ENCODE results near the gene APBB2. TPM values are rescaled to one million over a fixed set of nuclear protein-coding genes. Genes with fewer than 3 reads are reported as not detected.

The APBB2 gene
- total and polyA plus RNA-seq, 2 donors: 20.6 to 67.8 TPM

- no peak overlapping the region for H3K4me3 ChIP-seq (ENCODE audit: low read depth, low read length)
- H3K4me1 ChIP-seq (ENCODE audit: insufficient read depth): no peaks in the 10 kb centered on the region
- H3K36me3 ChIP-seq (ENCODE audit: insufficient read depth): no peaks in the 10 kb centered on the region
- no peak for DNase-seq (ENCODE audit: extremely low spot score)
- H3K27ac ChIP-seq (ENCODE audit: low read depth): no peak overlapping the region
- WGBS: 66% methylated on average over 5 of the region's 5 CpGs
These were observed 18.1 kb upstream of the APBB2 start for GRCh38 chr4:41232406-41232805.

DNA sequence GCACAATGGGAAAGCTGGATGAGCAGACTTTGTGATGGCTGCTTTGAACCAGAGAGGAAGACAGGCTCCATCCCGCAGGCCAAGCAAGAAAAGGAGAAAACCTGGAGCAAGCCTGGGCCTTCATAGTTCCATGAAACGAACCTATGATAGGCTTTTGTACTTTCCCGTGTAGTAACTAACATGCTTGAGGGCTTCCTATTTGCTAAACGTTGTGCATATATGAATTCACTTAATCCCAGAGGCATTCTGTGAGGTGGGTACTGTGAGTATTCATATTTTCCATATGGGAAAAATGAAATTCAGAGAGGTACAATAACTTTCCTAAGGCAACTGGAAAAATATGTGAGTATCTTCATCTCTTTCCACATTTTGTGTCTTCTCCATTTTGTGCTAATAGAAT, 13.6 kb upstream of the APBB2 start:
- Histone ChIP-seq H3K27ac (ENCODE audit: low read depth) (no peak overlapping the region), H3K4me3 (ENCODE audit: low read depth, low read length) (no peak overlapping the region), H3K4me1 (ENCODE audit: insufficient read depth) (no peaks in the 10 kb centered on the region), H3K36me3 (ENCODE audit: insufficient read depth) (no peaks in the 10 kb centered on the region)
- 81% methylated on average over 4 of the region's 4 CpGs for WGBS
- no peak for DNase-seq (ENCODE audit: extremely low spot score)

- Histone ChIP-seq H3K4me3 (ENCODE audit: low read depth, low read length) (no peak overlapping the region), H3K4me1 (ENCODE audit: insufficient read depth) (no peaks in the 10 kb centered on the region), H3K36me3 (ENCODE audit: insufficient read depth) (no peaks in the 10 kb centered on the region), H3K27ac (ENCODE audit: low read depth) (no peak overlapping the region)
- 66% methylated on average over 4 of the region's 4 CpGs for WGBS
- no peak for DNase-seq (ENCODE audit: extremely low spot score)
These were observed 7.7 kb upstream of the APBB2 start for GRCh38 chr4:41221850-41222645.

GRCh38 chr4:41219421-41219950, 5.1 kb upstream of the APBB2 start:
- Histone ChIP-seq H3K4me1 (ENCODE audit: insufficient read depth) (no peaks in the 10 kb centered on the region), H3K36me3 (ENCODE audit: insufficient read depth) (no peaks in the 10 kb centered on the region), H3K4me3 (ENCODE audit: low read depth, low read length) (no peak overlapping the region), H3K27ac (ENCODE audit: low read depth) (no peak overlapping the region)
- WGBS: 81% methylated on average over 3 of the region's 3 CpGs
- no peak for DNase-seq (ENCODE audit: extremely low spot score)

GRCh38 chr4:41218703-41219102, 4.4 kb upstream of the APBB2 start:
- WGBS: 97% methylated on average over 3 of the region's 3 CpGs
- Histone ChIP-seq H3K27ac (ENCODE audit: low read depth) (no peak overlapping the region), H3K4me1 (ENCODE audit: insufficient read depth) (no peaks in the 10 kb centered on the region), H3K36me3 (ENCODE audit: insufficient read depth) (no peaks in the 10 kb centered on the region), H3K4me3 (ENCODE audit: low read depth, low read length) (no peak overlapping the region)
- DNase-seq (ENCODE audit: extremely low spot score): no peak

- H3K27ac ChIP-seq (ENCODE audit: low read depth): no peak overlapping the region
These were observed 3.0 kb upstream of the APBB2 start for GRCh38 chr4:41217374-41217773.

GRCh38 chr4:41217020-41217333, 2.6 kb upstream of the APBB2 start:
- Histone ChIP-seq H3K4me1 (ENCODE audit: insufficient read depth) (no peaks in the 10 kb centered on the region), H3K36me3 (ENCODE audit: insufficient read depth) (no peaks in the 10 kb centered on the region), H3K27ac (ENCODE audit: low read depth) (no peak overlapping the region), H3K4me3 (ENCODE audit: low read depth, low read length) (no peak overlapping the region)
- 20% methylated on average over 2 of the region's 2 CpGs for WGBS
- no peak for DNase-seq (ENCODE audit: extremely low spot score)

More at GRCh38 chr4:41217374-41217773, 3.0 kb upstream of the APBB2 start:
- Histone ChIP-seq H3K4me1 (ENCODE audit: insufficient read depth) (no peaks in the 10 kb centered on the region), H3K4me3 (ENCODE audit: low read depth, low read length) (no peak overlapping the region), H3K36me3 (ENCODE audit: insufficient read depth) (no peaks in the 10 kb centered on the region)
- 74% methylated on average over 2 of the region's 2 CpGs for WGBS
- DNase-seq (ENCODE audit: extremely low spot score): no peak

- WGBS: 1% methylated on average over 55 of the region's 59 CpGs
- Histone ChIP-seq H3K4me3 (ENCODE audit: low read depth, low read length) (peak overlapping the region; percentile 69), H3K27ac (ENCODE audit: low read depth) (peak overlapping the region; percentile 90), H3K4me1 (ENCODE audit: insufficient read depth) (no peaks in the 10 kb centered on the region), H3K36me3 (ENCODE audit: insufficient read depth) (no peaks in the 10 kb centered on the region)
- DNase-seq (ENCODE audit: extremely low spot score): peak; percentile 64
These were observed 2.1 kb upstream of the APBB2 start for GRCh38 chr4:41216294-41217019.

DNA sequence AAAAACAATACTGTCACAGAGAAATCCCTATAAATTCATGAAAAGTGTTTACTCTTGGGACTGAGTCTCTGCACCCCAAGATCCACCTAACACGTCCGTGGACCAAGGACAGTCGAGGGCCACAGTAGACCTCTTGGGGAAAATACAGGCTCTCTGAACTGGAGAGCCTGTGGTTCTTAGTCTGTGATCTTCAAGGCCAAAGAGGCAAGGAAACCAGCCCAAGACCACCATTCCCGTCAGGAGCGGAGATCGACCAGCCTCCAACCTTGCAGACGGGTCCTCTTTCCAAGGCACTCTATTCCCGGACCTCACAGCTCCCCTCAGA, 1.6 kb upstream of the APBB2 start:
- no peaks in the 10 kb centered on the region for H3K36me3 ChIP-seq (ENCODE audit: insufficient read depth)
- DNase-seq (ENCODE audit: extremely low spot score): no peak
- peak overlapping the region; percentile 67 for H3K27ac ChIP-seq (ENCODE audit: low read depth)
- WGBS: 29% methylated on average over 8 of the region's 8 CpGs
- H3K4me3 ChIP-seq (ENCODE audit: low read depth, low read length): peak overlapping the region; percentile 69
- no peaks in the 10 kb centered on the region for H3K4me1 ChIP-seq (ENCODE audit: insufficient read depth)

DNA sequence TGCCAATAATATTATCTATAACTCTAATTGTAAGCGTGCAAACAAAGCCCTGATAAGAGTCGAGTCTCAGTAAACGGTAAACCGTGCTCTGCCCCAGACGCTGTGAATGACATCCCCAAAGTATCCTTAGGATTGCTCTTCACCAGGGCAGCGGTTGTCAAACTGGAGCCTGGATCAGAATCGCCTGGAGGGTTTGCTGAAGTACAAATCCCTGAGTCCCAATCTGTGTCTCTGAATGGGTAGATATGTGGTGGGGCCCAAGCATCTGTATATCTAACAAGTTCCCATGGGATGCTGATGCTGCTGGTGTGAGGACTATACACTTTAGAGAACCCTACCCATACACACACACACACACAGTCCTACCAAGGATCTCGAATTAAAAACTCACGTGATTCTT, 813 bp upstream of the APBB2 start:
- WGBS: 55% methylated on average over 9 of the region's 9 CpGs
- H3K27ac ChIP-seq (ENCODE audit: low read depth): no peak overlapping the region
- H3K4me1 ChIP-seq (ENCODE audit: insufficient read depth): no peaks in the 10 kb centered on the region
- no peak overlapping the region for H3K4me3 ChIP-seq (ENCODE audit: low read depth, low read length)
- no peak for DNase-seq (ENCODE audit: extremely low spot score)
- no peaks in the 10 kb centered on the region for H3K36me3 ChIP-seq (ENCODE audit: insufficient read depth)

- Histone ChIP-seq H3K4me1 (ENCODE audit: insufficient read depth) (no peaks in the 10 kb centered on the region), H3K27ac (ENCODE audit: low read depth) (no peak overlapping the region), H3K36me3 (ENCODE audit: insufficient read depth) (no peaks in the 10 kb centered on the region), H3K4me3 (ENCODE audit: low read depth, low read length) (no peak overlapping the region)
- 26% methylated on average over 8 of the region's 8 CpGs for WGBS
- DNase-seq (ENCODE audit: extremely low spot score): no peak
These were observed 444 bp upstream of the APBB2 start for GRCh38 chr4:41214825-41215146.

DNA sequence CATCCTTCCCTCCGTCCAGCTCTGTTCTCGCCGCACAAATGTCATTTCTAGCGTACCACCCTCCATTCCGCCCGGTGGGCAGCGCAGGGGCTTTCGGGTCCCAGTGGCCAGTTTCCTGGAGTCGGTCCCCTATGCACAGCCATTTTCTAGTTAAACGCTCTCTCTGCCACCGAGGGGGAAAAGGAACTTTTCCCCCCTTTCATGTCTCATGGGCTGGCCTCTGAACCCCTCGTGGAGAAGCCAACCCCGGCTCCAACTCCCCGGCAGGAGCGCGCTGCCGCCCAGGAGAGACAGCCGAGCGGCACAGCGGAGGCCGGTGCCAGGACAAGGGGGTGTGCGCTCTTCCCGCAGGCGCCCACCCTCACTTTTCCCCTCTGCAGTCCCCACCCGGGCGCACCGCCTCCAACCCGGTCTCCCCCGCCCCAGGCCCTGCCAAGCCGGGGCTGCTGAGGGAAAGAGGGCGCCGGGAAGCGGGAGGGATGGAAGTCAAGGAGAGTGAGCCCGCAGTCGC, 662 bp downstream of the APBB2 start:
- no peaks in the 10 kb centered on the region for H3K36me3 ChIP-seq (ENCODE audit: insufficient read depth)
- peak overlapping the region; percentile 90 for H3K4me3 ChIP-seq (ENCODE audit: low read depth, low read length)
- WGBS: under 1% methylated on average over 35 of the region's 35 CpGs
- H3K27ac ChIP-seq (ENCODE audit: low read depth): peak overlapping the region; percentile 48
- H3K4me1 ChIP-seq (ENCODE audit: insufficient read depth): no peaks in the 10 kb centered on the region
- DNase-seq (ENCODE audit: extremely low spot score): no peak

GRCh38 chr4:41212616-41213203, 1.6 kb downstream of the APBB2 start:
- H3K36me3 ChIP-seq (ENCODE audit: insufficient read depth): no peaks in the 10 kb centered on the region
- no peak for DNase-seq (ENCODE audit: extremely low spot score)
- H3K27ac ChIP-seq (ENCODE audit: low read depth): no peak overlapping the region
- H3K4me1 ChIP-seq (ENCODE audit: insufficient read depth): no peaks in the 10 kb centered on the region
- 29% methylated on average over 12 of the region's 12 CpGs for WGBS
- H3K4me3 ChIP-seq (ENCODE audit: low read depth, low read length): peak overlapping the region; percentile 90

Data from urinary bladder (tissue), 4 donors.